T-helper 2 cell treated with Interferon-gamma antibody and Interleukin-4, amounts not matched to agents 5 μg/mL and 100 μg/mL, for 36 hours (primary cell): ENCODE data around the gene RFX7.
"Not testable (repeated sequence)": the region's sequence is repeated elsewhere in the genome, so short reads cannot be mapped to it uniquely, and the experiment has no call there.

Source experiments
- DNase-seq: peaks from one replicate; pipeline ENCODE4 v3.0.0; 2021; ENCODE audit warnings: low spot score
- H3K27ac Mint-ChIP-seq: one replicate; pipeline ENCODE4 v1.8.0; 2021; ENCODE audit warnings: mild to moderate bottlenecking, mixed read lengths
- H3K27me3 Mint-ChIP-seq: one replicate; pipeline ENCODE4 v1.8.0; 2021; ENCODE audit warnings: low read depth, mixed read lengths
- H3K36me3 Mint-ChIP-seq: one replicate; pipeline ENCODE4 v1.8.0; 2021; ENCODE audit warnings: low read depth, mixed read lengths
- H3K4me1 Mint-ChIP-seq: one replicate; pipeline ENCODE4 v1.8.0; 2021; ENCODE audit warnings: low read depth, mixed read lengths
- H3K4me3 Mint-ChIP-seq: one replicate; pipeline ENCODE4 v1.8.0; 2022; ENCODE audit warnings: mild to moderate bottlenecking, moderate library complexity, mixed read lengths
- H3K9me3 Mint-ChIP-seq: one replicate; pipeline ENCODE4 v1.8.0; 2021; ENCODE audit warnings: mixed read lengths

Gene RFX7

GRCh38 chr15:56207092-56207491 is 36.6 kb downstream of the RFX7 start:
- no peak for DNase-seq
- Mint-ChIP-seq H3K9me3 (peaks cover 31% of the 10 kb centered on the region), H3K27me3 (no peaks in the 10 kb centered on the region), H3K27ac (peak overlapping the region; percentile 53), H3K4me3 (peak overlapping the region; percentile 42), H3K36me3 (peaks cover 51% of the 10 kb centered on the region), H3K4me1 (peaks cover 63% of the 10 kb centered on the region)

- Mint-ChIP-seq H3K9me3 (peaks cover 13% of the 10 kb centered on the region), H3K4me3 (no peak overlapping the region), H3K27me3 (no peaks in the 10 kb centered on the region), H3K27ac (peak overlapping the region; percentile 5), H3K4me1 (peaks cover 70% of the 10 kb centered on the region), H3K36me3 (peaks cover 35% of the 10 kb centered on the region)
- no peak for DNase-seq
Observed at GRCh38 chr15:56205061-56205876, 38.4 kb downstream of the RFX7 start.

GRCh38 chr15:56203312-56203922 is 40.3 kb downstream of the RFX7 start:
- Mint-ChIP-seq H3K4me1 (peaks cover 65% of the 10 kb centered on the region), H3K36me3 (peaks cover 21% of the 10 kb centered on the region)
- not testable (repeated sequence) for H3K9me3 Mint-ChIP-seq, H3K27me3 Mint-ChIP-seq, DNase-seq, H3K27ac Mint-ChIP-seq, H3K4me3 Mint-ChIP-seq

GRCh38 chr15:56202701-56203100 is 41.0 kb downstream of the RFX7 start:
- no peak overlapping the region for H3K27ac Mint-ChIP-seq
- no peak overlapping the region for H3K4me3 Mint-ChIP-seq
- no peak for DNase-seq
- H3K27me3 Mint-ChIP-seq: no peaks in the 10 kb centered on the region
- H3K9me3 Mint-ChIP-seq: peaks cover 10% of the 10 kb centered on the region
- peaks cover 59% of the 10 kb centered on the region for H3K4me1 Mint-ChIP-seq
- H3K36me3 Mint-ChIP-seq: peaks cover 21% of the 10 kb centered on the region

GRCh38 chr15:56199038-56199437 is 44.6 kb downstream of the RFX7 start:
- peaks cover 27% of the 10 kb centered on the region for H3K4me1 Mint-ChIP-seq
- no peak overlapping the region for H3K4me3 Mint-ChIP-seq
- H3K27me3 Mint-ChIP-seq: no peaks in the 10 kb centered on the region
- no peak for DNase-seq
- H3K27ac Mint-ChIP-seq: no peak overlapping the region
- no peaks in the 10 kb centered on the region for H3K9me3 Mint-ChIP-seq
- peaks cover 5% of the 10 kb centered on the region for H3K36me3 Mint-ChIP-seq

- H3K4me1 Mint-ChIP-seq: peaks cover 12% of the 10 kb centered on the region
- H3K9me3 Mint-ChIP-seq: no peaks in the 10 kb centered on the region
- H3K4me3 Mint-ChIP-seq: no peak overlapping the region
- DNase-seq: no peak
- no peak overlapping the region for H3K27ac Mint-ChIP-seq
- H3K36me3 Mint-ChIP-seq: peaks cover 7% of the 10 kb centered on the region
- no peaks in the 10 kb centered on the region for H3K27me3 Mint-ChIP-seq
Observed at GRCh38 chr15:56194035-56194434, 49.6 kb downstream of the RFX7 start.

- H3K27me3 Mint-ChIP-seq: no peaks in the 10 kb centered on the region
- H3K4me3 Mint-ChIP-seq: no peak overlapping the region
- no peak overlapping the region for H3K27ac Mint-ChIP-seq
- no peak for DNase-seq
- H3K36me3 Mint-ChIP-seq: peaks cover 7% of the 10 kb centered on the region
- H3K9me3 Mint-ChIP-seq: no peaks in the 10 kb centered on the region
- H3K4me1 Mint-ChIP-seq: peaks cover 9% of the 10 kb centered on the region
Observed at GRCh38 chr15:56192659-56193442, 50.8 kb downstream of the RFX7 start.

- Mint-ChIP-seq H3K36me3 (peaks cover 12% of the 10 kb centered on the region), H3K4me3 (no peak overlapping the region), H3K27ac (no peak overlapping the region), H3K27me3 (no peaks in the 10 kb centered on the region), H3K4me1 (peaks cover 30% of the 10 kb centered on the region), H3K9me3 (no peaks in the 10 kb centered on the region)
- DNase-seq: no peak
Observed at GRCh38 chr15:56187665-56188064, 56.0 kb downstream of the RFX7 start.

- H3K27ac Mint-ChIP-seq: no peak overlapping the region
- H3K36me3 Mint-ChIP-seq: peaks cover 12% of the 10 kb centered on the region
- H3K27me3 Mint-ChIP-seq: no peaks in the 10 kb centered on the region
- no peak for DNase-seq
- no peaks in the 10 kb centered on the region for H3K9me3 Mint-ChIP-seq
- H3K4me1 Mint-ChIP-seq: peaks cover 33% of the 10 kb centered on the region
- H3K4me3 Mint-ChIP-seq: no peak overlapping the region
Observed at GRCh38 chr15:56185980-56186379, 57.7 kb downstream of the RFX7 start.

- Mint-ChIP-seq H3K27me3 (no peaks in the 10 kb centered on the region), H3K4me1 (peaks cover 31% of the 10 kb centered on the region), H3K9me3 (no peaks in the 10 kb centered on the region), H3K36me3 (peaks cover 8% of the 10 kb centered on the region), H3K27ac (no peak overlapping the region), H3K4me3 (no peak overlapping the region)
- DNase-seq: no peak
Observed at GRCh38 chr15:56184516-56184915, 59.2 kb downstream of the RFX7 start.

- Mint-ChIP-seq H3K9me3 (no peaks in the 10 kb centered on the region), H3K27ac (no peak overlapping the region)
Observed at GRCh38 chr15:56180851-56181250, 62.8 kb downstream of the RFX7 start.

GRCh38 chr15:56176996-56177395 is 66.7 kb downstream of the RFX7 start:
- Mint-ChIP-seq H3K36me3 (peaks cover 32% of the 10 kb centered on the region), H3K4me3 (no peak overlapping the region)

More at GRCh38 chr15:56180851-56181250, 62.8 kb downstream of the RFX7 start:
- no peaks in the 10 kb centered on the region for H3K27me3 Mint-ChIP-seq
- no peak for DNase-seq
- peaks cover 18% of the 10 kb centered on the region for H3K36me3 Mint-ChIP-seq
- H3K4me1 Mint-ChIP-seq: peaks cover 21% of the 10 kb centered on the region
- H3K4me3 Mint-ChIP-seq: no peak overlapping the region

GRCh38 chr15:56175788-56176187 is 67.9 kb downstream of the RFX7 start:
- H3K27ac Mint-ChIP-seq: no peak overlapping the region

More at GRCh38 chr15:56176996-56177395, 66.7 kb downstream of the RFX7 start:
- H3K4me1 Mint-ChIP-seq: peaks cover 23% of the 10 kb centered on the region
- DNase-seq: no peak
- peaks cover 6% of the 10 kb centered on the region for H3K9me3 Mint-ChIP-seq
- H3K27ac Mint-ChIP-seq: no peak overlapping the region
- no peaks in the 10 kb centered on the region for H3K27me3 Mint-ChIP-seq

GRCh38 chr15:56174649-56175048 is 69.0 kb downstream of the RFX7 start:
- peaks cover 29% of the 10 kb centered on the region for H3K4me1 Mint-ChIP-seq
- H3K27ac Mint-ChIP-seq: no peak overlapping the region
- peaks cover 18% of the 10 kb centered on the region for H3K9me3 Mint-ChIP-seq
- DNase-seq: no peak
- no peaks in the 10 kb centered on the region for H3K27me3 Mint-ChIP-seq
- peaks cover 50% of the 10 kb centered on the region for H3K36me3 Mint-ChIP-seq
- no peak overlapping the region for H3K4me3 Mint-ChIP-seq

More at GRCh38 chr15:56175788-56176187, 67.9 kb downstream of the RFX7 start:
- DNase-seq: no peak
- H3K4me1 Mint-ChIP-seq: peaks cover 21% of the 10 kb centered on the region
- no peak overlapping the region for H3K4me3 Mint-ChIP-seq
- no peaks in the 10 kb centered on the region for H3K27me3 Mint-ChIP-seq
- H3K36me3 Mint-ChIP-seq: peaks cover 44% of the 10 kb centered on the region
- H3K9me3 Mint-ChIP-seq: peaks cover 16% of the 10 kb centered on the region
